SK-N-MC (cell line): Measurements from ENCODE around the gene PDE9A.

ENCODE experiments used
- EZH2 ChIP-seq: fragments of 200-600 bp; sonication (generic); IDR thresholded peaks from one replicate; pipeline ENCODE4 v1.6.1; 2017; ENCODE audit warnings: antibody characterized with exemption
- POLR2AphosphoS5 ChIP-seq: IDR thresholded peaks from 2 replicates; pipeline ENCODE4 v1.6.1; 2012; ENCODE audit warnings: mild to moderate bottlenecking, low read depth, low read length, borderline replicate concordance

GRCh38 chr21:42707207-42707830 is 53.9 kb downstream of the PDE9A start:
- TF ChIP-seq POLR2AphosphoS5 = no peak
- no peak for TF ChIP-seq EZH2
